Measurements from ENCODE around the gene ZNF691.
"Not testable (repeated sequence)": the region's sequence is repeated elsewhere in the genome, so short reads cannot be mapped to it uniquely, and the experiment has no call there.

Gene ZNF691, protein sequence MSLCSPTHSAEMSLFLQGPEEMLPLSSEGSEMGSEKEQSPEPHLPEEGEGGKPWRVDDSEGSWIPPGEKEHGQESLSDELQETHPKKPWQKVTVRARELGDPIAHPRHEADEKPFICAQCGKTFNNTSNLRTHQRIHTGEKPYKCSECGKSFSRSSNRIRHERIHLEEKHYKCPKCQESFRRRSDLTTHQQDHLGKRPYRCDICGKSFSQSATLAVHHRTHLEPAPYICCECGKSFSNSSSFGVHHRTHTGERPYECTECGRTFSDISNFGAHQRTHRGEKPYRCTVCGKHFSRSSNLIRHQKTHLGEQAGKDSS

GRCh38 chr1:42846257-42847110 is at the start of gene ZNF691:
TSS of gene ZNF691 (plus strand) at chr1:42846613. CDS start at chr1:42849659, 3,046 bp downstream.
- peak; percentile 46 to 72 (median 69) for DNase-seq (ENCODE audit: low read depth in 2 of 3, low spot score in 2 of 3)

DNA sequence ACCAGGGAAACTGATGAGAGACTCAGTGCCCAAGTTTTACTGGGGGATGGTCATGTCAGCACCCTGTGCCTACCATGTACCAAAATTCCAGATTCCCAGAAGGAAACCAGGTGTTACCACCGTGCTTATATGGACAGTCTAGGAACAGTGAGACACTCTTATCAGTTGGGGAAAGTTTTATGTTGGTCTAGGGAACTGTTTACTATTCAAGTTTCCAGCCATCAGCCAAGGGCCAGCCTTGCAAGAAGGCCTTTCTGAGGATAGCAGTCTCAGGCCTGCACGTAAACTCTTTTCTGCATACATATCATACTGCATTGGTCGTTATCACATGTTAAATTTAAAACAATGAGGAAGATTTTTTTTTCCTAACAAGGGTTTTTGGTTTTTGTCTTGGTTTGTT is 49.0 kb upstream of the ZNF691 start:
- DNase-seq (ENCODE audit: low read depth in 2 of 3, low spot score in 2 of 3): no peak

GRCh38 chr1:42797979-42798378 is 48.4 kb upstream of the ZNF691 start:
- no peak for DNase-seq (ENCODE audit: low read depth in 2 of 3, low spot score in 2 of 3)

GRCh38 chr1:42801832-42802473 is 44.5 kb upstream of the ZNF691 start:
- no peak for DNase-seq (ENCODE audit: low read depth in 2 of 3, low spot score in 2 of 3)

- DNase-seq (ENCODE audit: low read depth in 2 of 3, low spot score in 2 of 3): no peak
Measured at GRCh38 chr1:42806171-42806570, 40.2 kb upstream of the ZNF691 start.

DNA sequence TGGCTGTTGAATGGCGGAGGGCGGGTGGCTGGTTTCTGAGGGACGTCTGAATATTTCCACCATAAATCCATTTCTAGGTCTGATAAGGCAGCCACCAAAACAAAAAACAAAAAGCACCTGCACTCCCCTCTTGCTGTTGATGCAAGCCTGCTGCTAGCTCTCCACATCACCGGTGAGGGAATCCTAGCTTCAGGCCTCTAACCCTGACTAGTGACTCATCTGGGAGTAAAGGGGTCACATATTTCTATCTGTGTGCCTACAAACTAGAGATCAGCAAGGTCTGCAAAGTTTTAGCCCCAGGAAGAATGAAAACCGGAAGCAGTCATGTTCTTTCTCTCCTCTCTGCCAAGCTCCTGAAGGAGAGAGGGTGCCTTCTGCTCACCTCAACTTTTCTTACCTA is 39.8 kb upstream of the ZNF691 start:
- DNase-seq (ENCODE audit: low read depth in 2 of 3, low spot score in 2 of 3): no peak

DNA sequence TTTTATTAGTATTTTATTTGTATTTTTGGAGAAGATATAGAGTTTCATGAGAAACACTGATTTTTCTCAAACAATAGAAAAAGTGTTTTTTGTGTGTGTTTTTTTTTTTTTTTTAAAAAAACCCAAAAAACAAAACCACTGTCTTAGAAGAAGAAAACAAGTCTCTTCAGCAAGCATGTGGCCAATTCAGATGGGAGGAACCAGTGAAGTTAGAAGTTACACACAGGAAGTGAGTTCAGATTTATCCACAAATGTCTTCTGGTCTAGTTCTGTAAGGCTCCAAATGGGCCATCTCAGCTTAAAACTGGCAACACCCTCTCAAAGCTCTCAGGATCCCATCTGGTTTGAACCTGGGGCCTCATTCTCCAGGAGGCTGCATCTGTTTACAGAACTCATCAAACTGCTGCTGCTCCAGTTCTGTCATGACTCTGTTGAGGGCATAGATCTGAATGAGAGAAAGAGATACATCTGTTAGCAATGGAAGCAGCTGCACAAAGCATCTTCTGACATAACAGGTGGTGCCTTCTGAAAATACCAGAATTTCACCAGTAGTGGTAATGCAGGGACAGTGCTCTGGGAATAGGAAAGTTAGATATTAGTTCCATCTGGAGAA is 39.3 kb upstream of the ZNF691 start:
- no peak for DNase-seq (ENCODE audit: low read depth in 2 of 3, low spot score in 2 of 3)

- DNase-seq (ENCODE audit: low read depth in 2 of 3, low spot score in 2 of 3): not testable (repeated sequence)
Measured at GRCh38 chr1:42814815-42815214, 31.6 kb upstream of the ZNF691 start.

DNA sequence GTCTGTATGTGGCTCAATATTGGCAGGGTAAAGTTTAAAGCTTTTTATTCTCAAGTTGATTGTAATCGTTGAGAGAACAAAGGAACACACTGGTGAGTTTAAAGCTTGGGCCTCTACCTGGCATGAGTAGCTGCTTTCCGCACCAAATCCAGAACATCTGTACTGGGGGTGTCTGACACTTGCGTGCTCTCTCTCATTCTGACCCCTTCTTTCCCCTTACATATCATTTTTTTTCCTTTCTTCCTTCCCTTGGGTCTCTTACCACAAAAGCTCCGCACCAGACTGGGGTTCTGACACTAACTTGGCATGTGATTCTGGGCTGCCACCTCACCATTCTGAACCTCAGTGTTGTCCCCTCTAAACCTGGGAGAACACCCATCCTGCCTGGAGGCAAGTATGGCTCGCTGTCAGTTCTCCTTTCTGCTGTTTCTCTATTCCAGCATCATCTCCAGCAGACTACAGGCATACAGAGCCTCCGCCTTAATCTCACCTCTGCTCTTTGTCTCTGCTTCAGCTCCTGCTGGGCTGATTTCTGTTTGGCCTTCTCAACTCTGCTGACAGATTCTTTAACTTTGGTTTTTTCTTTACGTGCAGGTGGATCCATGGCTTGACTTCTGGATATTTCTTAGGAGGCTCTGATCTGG is 30.4 kb upstream of the ZNF691 start:
- DNase-seq (ENCODE audit: low read depth in 2 of 3, low spot score in 2 of 3): no peak

GRCh38 chr1:42816585-42817439 is 29.6 kb upstream of the ZNF691 start, which contains the start of the genes ERMAP and SVBP:
TSS of gene ERMAP (plus strand) at chr1:42817122. CDS start at chr1:42830449, 13,327 bp downstream.
TSS of gene SVBP (minus strand) at chr1:42817397. CDS start at chr1:42816544, 853 bp downstream.
- DNase-seq (ENCODE audit: low read depth in 2 of 3, low spot score in 2 of 3): peak; percentile 89 to 93 (median 90)

DNA sequence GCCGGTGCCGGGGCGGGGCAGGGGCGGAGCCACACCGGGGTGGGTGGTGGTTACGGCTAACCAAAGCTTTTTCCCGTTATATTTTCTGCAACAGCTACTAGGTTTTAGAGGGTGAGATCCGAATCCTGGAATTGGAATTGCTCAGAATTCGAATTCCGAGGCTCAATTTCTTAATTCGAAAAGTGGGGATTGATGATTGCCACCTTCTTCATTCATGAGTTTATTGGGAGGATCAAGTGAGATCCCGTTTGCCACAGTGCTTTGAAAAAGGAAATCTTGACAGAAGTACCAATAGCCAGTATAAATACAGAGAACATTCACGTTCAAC is 29.0 kb upstream of the ZNF691 start:
- no peak for DNase-seq (ENCODE audit: low read depth in 2 of 3, low spot score in 2 of 3)

GRCh38 chr1:42817976-42818375 is 28.4 kb upstream of the ZNF691 start:
- no peak for DNase-seq (ENCODE audit: low read depth in 2 of 3, low spot score in 2 of 3)

GRCh38 chr1:42820813-42821212 is 25.6 kb upstream of the ZNF691 start:
- DNase-seq (ENCODE audit: low read depth in 2 of 3, low spot score in 2 of 3): no peak

DNA sequence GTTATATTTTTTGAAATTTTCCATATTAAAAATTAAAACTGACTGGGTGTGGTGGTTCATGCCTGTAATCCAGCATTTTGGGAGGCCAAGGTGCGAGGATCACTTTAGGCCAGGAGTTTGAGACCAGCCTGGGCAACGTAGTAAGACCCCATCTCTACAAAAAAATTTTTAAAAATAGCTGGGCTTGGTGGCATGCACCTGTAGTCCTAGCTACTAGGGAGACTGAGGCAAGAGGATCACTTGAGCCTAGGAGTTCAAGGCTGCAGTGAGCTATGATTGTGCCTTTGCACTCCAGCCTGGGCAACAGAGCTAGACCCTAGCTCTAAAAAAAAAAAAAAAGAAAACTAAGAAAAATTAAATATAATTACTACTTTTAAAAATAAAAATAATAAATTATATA is 24.7 kb upstream of the ZNF691 start:
- no peak for DNase-seq (ENCODE audit: low read depth in 2 of 3, low spot score in 2 of 3)

GRCh38 chr1:42822800-42823392 is 23.5 kb upstream of the ZNF691 start:
- DNase-seq (ENCODE audit: low read depth in 2 of 3, low spot score in 2 of 3): no peak

- DNase-seq (ENCODE audit: low read depth in 2 of 3, low spot score in 2 of 3): no peak
Measured at GRCh38 chr1:42824481-42825035, 21.9 kb upstream of the ZNF691 start.

GRCh38 chr1:42825036-42825851 is 21.2 kb upstream of the ZNF691 start:
- DNase-seq (ENCODE audit: low read depth in 2 of 3, low spot score in 2 of 3): no peak

GRCh38 chr1:42830631-42831030 is 15.8 kb upstream of the ZNF691 start:
- DNase-seq (ENCODE audit: low read depth in 2 of 3, low spot score in 2 of 3): no peak
